AG09309 (cell line): ENCODE data around the gene TRIM45.
"Not testable (repeated sequence)": the region's sequence is repeated elsewhere in the genome, so short reads cannot be mapped to it uniquely, and the experiment has no call there.

Experiments
- DNase-seq: peaks from one replicate; pipeline ENCODE4 v3.0.0-alpha.2; 2010; ENCODE audit warnings: low read depth
- H3K4me3 ChIP-seq: 2 replicates; pipeline ENCODE4 v1.5.1; 2011; ENCODE audit warnings: mild to moderate bottlenecking, low read depth, low read length, moderate library complexity; ENCODE audit not compliant: control insufficient read depth
- TF ChIP-seq, protein P1 (sequence below): IDR thresholded peaks from 2 replicates; pipeline ENCODE4 v1.5.1; 2011; ENCODE audit warnings: mild to moderate bottlenecking, low read depth, low read length, inconsistent platforms; ENCODE audit not compliant: insufficient read depth, control insufficient read depth; ENCODE audit errors: missing control alignments

Gene TRIM45

DNA sequence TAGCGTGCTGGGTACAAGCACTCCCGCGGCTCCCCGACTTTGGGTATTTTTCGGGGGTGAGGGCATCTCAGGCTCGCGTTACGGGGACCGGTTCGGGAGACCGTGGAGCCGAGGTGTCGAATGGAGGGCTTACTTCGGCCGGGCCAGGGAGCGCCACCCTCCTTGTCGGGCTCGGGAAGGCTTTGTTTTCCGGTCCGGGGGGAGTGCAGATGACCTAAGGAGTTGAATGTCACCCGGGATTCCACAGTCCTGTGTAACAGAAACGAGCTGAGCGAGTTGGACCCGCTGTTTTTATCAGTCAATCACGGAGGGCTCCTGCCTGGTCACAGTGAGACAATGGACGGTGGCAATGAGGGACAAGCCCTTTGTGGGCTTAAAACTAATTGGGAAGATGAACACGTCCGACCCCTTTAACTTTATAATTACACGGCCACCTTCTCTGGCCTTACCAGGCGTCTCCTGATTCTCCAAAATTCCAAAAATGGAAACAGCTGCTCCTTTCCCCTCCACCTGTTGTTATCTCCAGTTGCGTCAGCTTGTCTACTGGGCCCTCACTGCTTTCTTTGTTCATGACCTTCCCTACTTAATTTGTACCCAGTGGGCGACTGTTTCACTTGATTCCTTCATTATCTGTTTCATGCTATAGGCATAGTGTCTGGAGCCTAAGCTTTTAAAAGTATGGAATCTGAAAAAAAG, 929 bp upstream of the TRIM45 start:
- H3K4me3 ChIP-seq: peak overlapping the region; percentile 72
- TF ChIP-seq, protein P1, sequence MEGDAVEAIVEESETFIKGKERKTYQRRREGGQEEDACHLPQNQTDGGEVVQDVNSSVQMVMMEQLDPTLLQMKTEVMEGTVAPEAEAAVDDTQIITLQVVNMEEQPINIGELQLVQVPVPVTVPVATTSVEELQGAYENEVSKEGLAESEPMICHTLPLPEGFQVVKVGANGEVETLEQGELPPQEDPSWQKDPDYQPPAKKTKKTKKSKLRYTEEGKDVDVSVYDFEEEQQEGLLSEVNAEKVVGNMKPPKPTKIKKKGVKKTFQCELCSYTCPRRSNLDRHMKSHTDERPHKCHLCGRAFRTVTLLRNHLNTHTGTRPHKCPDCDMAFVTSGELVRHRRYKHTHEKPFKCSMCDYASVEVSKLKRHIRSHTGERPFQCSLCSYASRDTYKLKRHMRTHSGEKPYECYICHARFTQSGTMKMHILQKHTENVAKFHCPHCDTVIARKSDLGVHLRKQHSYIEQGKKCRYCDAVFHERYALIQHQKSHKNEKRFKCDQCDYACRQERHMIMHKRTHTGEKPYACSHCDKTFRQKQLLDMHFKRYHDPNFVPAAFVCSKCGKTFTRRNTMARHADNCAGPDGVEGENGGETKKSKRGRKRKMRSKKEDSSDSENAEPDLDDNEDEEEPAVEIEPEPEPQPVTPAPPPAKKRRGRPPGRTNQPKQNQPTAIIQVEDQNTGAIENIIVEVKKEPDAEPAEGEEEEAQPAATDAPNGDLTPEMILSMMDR: no peak
- no peak for DNase-seq

DNA sequence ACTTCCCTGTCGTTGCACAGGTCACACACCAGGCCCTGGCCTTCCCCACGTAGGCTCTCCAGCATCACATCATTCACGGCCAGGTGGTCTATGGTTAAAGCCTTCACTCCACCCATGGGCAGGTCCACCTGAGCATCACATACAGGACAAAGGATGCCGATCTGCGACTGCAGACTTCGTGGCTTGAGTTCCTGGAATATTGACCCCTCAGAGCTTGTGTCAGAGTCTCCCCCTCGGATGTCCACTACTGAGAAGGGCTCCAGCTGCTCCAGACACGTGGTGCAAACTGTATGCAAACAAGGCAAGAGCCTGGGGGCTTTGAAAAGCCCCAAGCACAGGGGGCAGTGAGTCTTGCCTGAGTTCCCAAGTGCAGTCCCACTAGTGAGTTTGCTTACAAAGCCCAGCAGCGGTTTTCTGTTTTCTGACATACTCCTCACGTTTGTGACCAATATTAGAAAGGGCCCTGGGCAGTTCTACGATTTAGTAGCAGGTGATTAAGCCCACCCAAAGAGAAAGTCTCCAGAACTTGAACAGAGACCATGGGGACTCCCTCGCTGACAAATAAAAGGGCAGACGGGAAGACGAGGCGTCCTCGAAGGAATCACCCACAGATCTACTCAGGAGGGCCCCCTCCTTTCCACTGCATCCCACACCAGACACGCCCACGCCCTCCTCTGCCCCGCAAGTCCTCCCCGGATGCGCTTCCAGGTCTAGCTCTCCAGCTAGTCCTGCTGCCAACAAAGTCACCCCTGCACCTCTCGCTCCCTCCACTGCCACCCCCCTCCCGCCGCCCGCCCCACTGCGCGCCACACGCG, 568 bp downstream of the TRIM45 start:
- DNase-seq: no peak
- H3K4me3 ChIP-seq: peak overlapping the region; percentile 72
- TF ChIP-seq, protein P1: no peak

- H3K4me3 ChIP-seq, DNase-seq: not testable (repeated sequence)
Measured at GRCh38 chr1:117119144-117119543, 2.4 kb downstream of the TRIM45 start.

GRCh38 chr1:117118137-117118536, 3.4 kb downstream of the TRIM45 start:
- no peak overlapping the region for H3K4me3 ChIP-seq
- no peak for DNase-seq
- TF ChIP-seq, protein P1: no peak

GRCh38 chr1:117117697-117118096, 3.9 kb downstream of the TRIM45 start:
- DNase-seq: no peak
- TF ChIP-seq, protein P1: no peak
- no peak overlapping the region for H3K4me3 ChIP-seq

DNA sequence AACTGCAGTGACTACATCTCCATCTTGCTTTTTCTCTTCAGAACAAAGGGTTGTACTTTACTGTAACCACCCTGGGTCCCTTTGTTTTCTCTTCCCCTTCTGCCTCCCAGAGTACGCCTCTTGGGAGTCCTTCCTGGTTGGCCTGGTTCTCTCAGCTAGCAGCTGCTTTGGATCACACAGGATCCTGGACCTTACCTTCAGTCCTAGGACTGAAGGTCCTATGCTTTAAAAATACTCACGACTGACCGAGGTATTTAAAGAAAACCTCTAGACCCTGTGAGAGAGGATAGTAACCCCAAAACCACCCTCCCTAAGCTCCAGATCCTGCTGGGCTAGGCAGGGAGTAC, 4.8 kb downstream of the TRIM45 start:
- DNase-seq: no peak
- TF ChIP-seq, protein P1: no peak
- H3K4me3 ChIP-seq: no peak overlapping the region

GRCh38 chr1:117116090-117116783, 5.3 kb downstream of the TRIM45 start:
- no peak overlapping the region for H3K4me3 ChIP-seq
- TF ChIP-seq, protein P1: no peak
- no peak for DNase-seq
